Spinal cord (tissue), 10 donors: ENCODE results near the gene UMAD1. TPM values are rescaled to one million over a fixed set of nuclear protein-coding genes. Genes with fewer than 3 reads are reported as not detected.
"Not testable (repeated sequence)": the region's sequence is repeated elsewhere in the genome, so short reads cannot be mapped to it uniquely, and the experiment has no call there.

ENCODE experiments used
- DNase-seq, 6 donors: peaks; one replicate each; pipeline versions ENCODE4 v3.0.0 to v3.0.0-alpha.2; 2013 to 2015; ENCODE audit warnings: low spot score in 6 of 6, low read depth in 4 of 6
- H3K27ac ChIP-seq: one replicate; pipeline ENCODE4 v1.5.1; 2013; ENCODE audit warnings: low read depth, low read length, control low read depth
- H3K27me3 ChIP-seq: one replicate; pipeline ENCODE4 v1.6.1; 2013; ENCODE audit warnings: low read length; ENCODE audit not compliant: control insufficient read depth, insufficient read depth
- H3K36me3 ChIP-seq: one replicate; pipeline ENCODE4 v1.6.1; 2013; ENCODE audit warnings: low read length; ENCODE audit not compliant: control insufficient read depth, insufficient read depth
- H3K4me1 ChIP-seq: one replicate; pipeline ENCODE4 v1.6.1; 2013; ENCODE audit warnings: low read length; ENCODE audit not compliant: control insufficient read depth, insufficient read depth
- H3K4me3 ChIP-seq: one replicate; pipeline ENCODE4 v1.5.1; 2013; ENCODE audit warnings: low read depth, low read length, control low read depth
- H3K9me3 ChIP-seq: one replicate; pipeline ENCODE4 v1.6.1; 2013; ENCODE audit warnings: low read length; ENCODE audit not compliant: control insufficient read depth, insufficient read depth
- WGBS: methylation state at CpG from one replicate; pipeline ENCODE4 v1.1.5; 2013; ENCODE audit warnings: missing lambda C conversion rate; ENCODE audit not compliant: insufficient coverage; 5-methylcytosine and 5-hydroxymethylcytosine counted together
- polyA plus RNA-seq, 2 donors: library from polyadenylated mRNA; unstranded; fragments of 120-200 nt; gene quantifications; one replicate each; pipeline ENCODE4 v1.2.1, GENCODE V29; 2013; ENCODE audit not compliant: insufficient read length in 2 of 2
- total RNA-seq, 2 donors: library from RNA; depleted of rRNA in 1 of 2; stranded (reverse); fragments of 120-200 nt in 1 of 2; fragments of >200 nt in 1 of 2; gene quantifications; one replicate each; pipeline versions ENCODE4 v1.2.3 to v1.2.4, GENCODE V29; 2013 to 2014
- donor health status: healthy.

The UMAD1 gene
- total and polyA plus RNA-seq, 4 donors: 12.9 to 18.1 (median 14.7) TPM

GRCh38 chr7:7798510-7798909 is 158.0 kb downstream of the UMAD1 start:
- WGBS: 80% methylated on average over 1 of the region's 1 CpG
- DNase-seq: no peak
- Histone ChIP-seq H3K27me3 (no peaks in the 10 kb centered on the region), H3K4me3 (no peak overlapping the region), H3K27ac (no peak overlapping the region), H3K36me3 (no peaks in the 10 kb centered on the region), H3K4me1 (no peaks in the 10 kb centered on the region), H3K9me3 (no peaks in the 10 kb centered on the region)

- no peak overlapping the region for H3K27ac ChIP-seq
- no peak for DNase-seq
- no peaks in the 10 kb centered on the region for H3K4me1 ChIP-seq
- no peak overlapping the region for H3K4me3 ChIP-seq
- H3K9me3 ChIP-seq: no peaks in the 10 kb centered on the region
- H3K27me3 ChIP-seq: no peaks in the 10 kb centered on the region
- 80% methylated on average over 1 of the region's 4 CpGs for WGBS
- H3K36me3 ChIP-seq: no peaks in the 10 kb centered on the region
Measured at GRCh38 chr7:7799138-7799537, 158.6 kb downstream of the UMAD1 start.

- Histone ChIP-seq H3K27ac (no peak overlapping the region), H3K9me3 (no peaks in the 10 kb centered on the region), H3K27me3 (no peaks in the 10 kb centered on the region), H3K36me3 (no peaks in the 10 kb centered on the region), H3K4me3 (no peak overlapping the region), H3K4me1 (no peaks in the 10 kb centered on the region)
- no CpG with 5 or more reads among the region's 2 CpGs for WGBS
- no peak for DNase-seq
Measured at GRCh38 chr7:7802531-7802930, 162.0 kb downstream of the UMAD1 start.

- no peak for DNase-seq
- no peaks in the 10 kb centered on the region for H3K27me3 ChIP-seq
- H3K27ac ChIP-seq: no peak overlapping the region
- 83% methylated on average over 1 of the region's 3 CpGs for WGBS
- no peaks in the 10 kb centered on the region for H3K36me3 ChIP-seq
- H3K9me3 ChIP-seq: no peaks in the 10 kb centered on the region
- no peaks in the 10 kb centered on the region for H3K4me1 ChIP-seq
- no peak overlapping the region for H3K4me3 ChIP-seq
Measured at GRCh38 chr7:7803715-7804178, 163.2 kb downstream of the UMAD1 start.

GRCh38 chr7:7804822-7805221 is 164.3 kb downstream of the UMAD1 start:
- H3K4me1 ChIP-seq, H3K4me3 ChIP-seq, DNase-seq, H3K27ac ChIP-seq, H3K36me3 ChIP-seq, H3K27me3 ChIP-seq, H3K9me3 ChIP-seq: not testable (repeated sequence)
- WGBS: no CpG with 5 or more reads among the region's 9 CpGs

- no peaks in the 10 kb centered on the region for H3K9me3 ChIP-seq
- H3K36me3 ChIP-seq: no peaks in the 10 kb centered on the region
- H3K27ac ChIP-seq: no peak overlapping the region
- DNase-seq: no peak
- 75% methylated on average over 1 of the region's 2 CpGs for WGBS
- no peak overlapping the region for H3K4me3 ChIP-seq
- H3K4me1 ChIP-seq: no peaks in the 10 kb centered on the region
- H3K27me3 ChIP-seq: no peaks in the 10 kb centered on the region
Measured at GRCh38 chr7:7805511-7806153, 165.1 kb downstream of the UMAD1 start.

- H3K36me3 ChIP-seq: no peaks in the 10 kb centered on the region
- no peak overlapping the region for H3K27ac ChIP-seq
- H3K4me3 ChIP-seq: no peak overlapping the region
- H3K9me3 ChIP-seq: no peaks in the 10 kb centered on the region
- H3K27me3 ChIP-seq: no peaks in the 10 kb centered on the region
- WGBS: no CpG with 5 or more reads among the region's 4 CpGs
- H3K4me1 ChIP-seq: no peaks in the 10 kb centered on the region
- no peak for DNase-seq
Measured at GRCh38 chr7:7808156-7808555, 167.6 kb downstream of the UMAD1 start.

- no CpG with 5 or more reads among the region's 1 CpG for WGBS
- Histone ChIP-seq H3K27me3 (no peaks in the 10 kb centered on the region), H3K36me3 (no peaks in the 10 kb centered on the region), H3K27ac (no peak overlapping the region), H3K9me3 (no peaks in the 10 kb centered on the region), H3K4me3 (no peak overlapping the region), H3K4me1 (no peaks in the 10 kb centered on the region)
- DNase-seq: no peak
Measured at GRCh38 chr7:7808626-7809025, 168.1 kb downstream of the UMAD1 start.

GRCh38 chr7:7810380-7810779 is 169.8 kb downstream of the UMAD1 start:
- Histone ChIP-seq H3K9me3 (no peaks in the 10 kb centered on the region), H3K4me1 (no peaks in the 10 kb centered on the region), H3K27me3 (no peaks in the 10 kb centered on the region), H3K4me3 (no peak overlapping the region), H3K36me3 (no peaks in the 10 kb centered on the region), H3K27ac (no peak overlapping the region)
- no peak for DNase-seq
- no CpG with 5 or more reads among the region's 1 CpG for WGBS

- H3K36me3 ChIP-seq: no peaks in the 10 kb centered on the region
- H3K9me3 ChIP-seq: no peaks in the 10 kb centered on the region
- WGBS: no CpG with 5 or more reads among the region's 2 CpGs
- H3K27ac ChIP-seq: no peak overlapping the region
- H3K27me3 ChIP-seq: no peaks in the 10 kb centered on the region
- H3K4me1 ChIP-seq: no peaks in the 10 kb centered on the region
- no peak overlapping the region for H3K4me3 ChIP-seq
- DNase-seq: no peak
Measured at GRCh38 chr7:7810826-7811225, 170.3 kb downstream of the UMAD1 start.
